Smooth muscle cell (in vitro differentiated cells): ENCODE data around the gene WRAP53. TPM values are rescaled to one million over a fixed set of nuclear protein-coding genes. Genes with fewer than 3 reads are reported as not detected.

Experiments used
- DNase-seq: peaks from one replicate; lab custom pipeline; 2025; ENCODE audit not compliant: unreplicated experiment; lab: John Stamatoyannopoulos, UW
- H2AFZ ChIP-seq: fragments of 200-600 bp; sonication (generic); 2 replicates; pipeline ENCODE4 v1.6.0; 2016; ENCODE audit warnings: antibody characterized with exemption, low read depth, mild to moderate bottlenecking
- H3F3A ChIP-seq: fragments of 200-600 bp; sonication (generic); 2 replicates; pipeline ENCODE4 v1.6.0; 2017; ENCODE audit warnings: antibody characterized with exemption, low read depth
- H3K27ac ChIP-seq: fragments of 200-600 bp; sonication (generic); 2 replicates; pipeline ENCODE4 v1.5.1; 2016; ENCODE audit warnings: low read depth, mild to moderate bottlenecking
- H3K27me3 ChIP-seq: fragments of 200-600 bp; sonication (generic); 2 replicates; pipeline ENCODE4 v1.6.1; 2016; ENCODE audit warnings: low read depth, mild to moderate bottlenecking
- H3K36me3 ChIP-seq: fragments of 200-600 bp; sonication (generic); 2 replicates; pipeline ENCODE4 v1.5.1; 2016; ENCODE audit warnings: low read depth
- H3K4me1 ChIP-seq: fragments of 200-600 bp; sonication (generic); 2 replicates; pipeline ENCODE4 v1.5.1; 2016; ENCODE audit warnings: low read depth
- H3K4me2 ChIP-seq: fragments of 200-600 bp; sonication (generic); 2 replicates; pipeline ENCODE4 v1.6.0; 2016; ENCODE audit warnings: mild to moderate bottlenecking
- H3K4me3 ChIP-seq: fragments of 200-600 bp; sonication (generic); 2 replicates; pipeline ENCODE4 v1.5.1; 2016; ENCODE audit warnings: mild to moderate bottlenecking
- H3K79me2 ChIP-seq: fragments of 200-600 bp; sonication (generic); 2 replicates; pipeline ENCODE4 v1.6.0; 2016; ENCODE audit warnings: low read depth, mild to moderate bottlenecking
- H3K9ac ChIP-seq: fragments of 200-600 bp; sonication (generic); 2 replicates; pipeline ENCODE4 v1.6.0; 2016; ENCODE audit warnings: low read depth
- H3K9me3 ChIP-seq: fragments of 200-600 bp; sonication (generic); replicated peaks from 2 replicates; pipeline ENCODE4 v1.5.1; 2016; ENCODE audit warnings: low read depth
- H4K20me1 ChIP-seq: fragments of 200-600 bp; sonication (generic); 2 replicates; pipeline ENCODE4 v1.6.0; 2016; ENCODE audit warnings: low read depth
- CTCF ChIP-seq: fragments of 200-600 bp; sonication (generic); IDR thresholded peaks from 2 replicates; pipeline ENCODE4 v1.5.1; 2017; ENCODE audit warnings: borderline replicate concordance, mild to moderate bottlenecking, antibody characterized with exemption; ENCODE audit not compliant: insufficient read depth, poor library complexity, severe bottlenecking
- WGBS: methylation state at CpG from one replicate; pipeline ENCODE4 v1.1.7; 2016; ENCODE audit warnings: low lambda C conversion rate; 5-methylcytosine and 5-hydroxymethylcytosine counted together
- polyA plus RNA-seq: library from polyadenylated mRNA; unstranded; fragments of >200 nt; fragmentation: Nextera tagmentation; extraction: Ambion mirVana; gene quantifications from 2 replicates; pipeline ENCODE4 v1.2.1, GENCODE V29; 2016
- total RNA-seq: library from RNA; depleted of rRNA; stranded (reverse); fragments of >200 nt; gene quantifications from 2 replicates; pipeline ENCODE4 v1.2.3, GENCODE V29; 2014

The WRAP53 gene
- total and polyA plus RNA-seq, 2 experiments from 2014 or later = 8.2 to 17.1 TPM

DNA sequence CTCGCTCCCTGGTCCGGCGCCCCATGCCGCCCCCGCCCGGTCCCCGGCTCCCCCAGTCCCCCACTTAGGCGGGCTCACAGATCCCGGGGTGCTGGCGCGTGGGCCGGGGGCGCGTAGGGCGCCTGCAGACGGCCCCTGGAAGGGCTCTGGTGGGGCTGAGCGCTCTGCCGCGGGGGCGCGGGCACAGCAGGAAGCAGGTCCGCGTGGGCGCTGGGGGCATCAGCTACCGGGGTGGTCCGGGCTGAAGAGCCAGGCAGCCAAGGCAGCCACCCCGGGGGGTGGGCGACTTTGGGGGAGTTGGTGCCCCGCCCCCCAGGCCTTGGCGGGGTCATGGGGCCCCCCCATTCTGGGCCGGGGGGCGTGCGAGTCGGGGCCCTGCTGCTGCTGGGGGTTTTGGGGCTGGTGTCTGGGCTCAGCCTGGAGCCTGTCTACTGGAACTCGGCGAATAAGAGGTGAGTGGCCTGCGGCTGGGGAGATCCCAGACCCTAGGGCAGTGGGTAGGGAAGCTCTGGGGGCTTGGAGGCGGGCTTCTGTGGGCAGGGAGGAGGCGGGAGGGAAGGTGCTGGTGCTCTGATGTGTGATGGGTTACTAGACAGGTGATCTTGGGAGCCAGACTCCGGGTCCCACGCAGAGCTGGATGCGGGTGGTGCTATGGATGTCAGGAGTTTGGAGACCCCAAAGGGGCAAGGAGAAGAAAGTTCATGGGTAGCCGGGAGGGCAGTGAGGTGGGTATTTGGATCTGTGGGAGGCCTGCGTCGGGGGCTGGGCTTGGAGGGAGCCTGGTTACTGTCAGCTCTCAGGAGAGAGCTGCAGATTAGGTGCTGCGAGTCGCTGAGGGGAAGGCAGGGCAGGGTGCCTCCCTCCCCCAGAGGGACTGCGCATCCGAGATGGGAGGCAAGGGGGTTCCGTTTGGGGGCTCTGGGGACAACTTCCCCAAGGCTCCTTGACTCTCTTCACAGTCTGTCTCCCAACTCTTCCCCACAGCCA, 17.3 kb downstream of the WRAP53 start:
- H2AFZ ChIP-seq = peak overlapping the region; percentile 71
- DNase-seq = no peak
- H3K4me1 ChIP-seq = peaks cover 22% of the 10 kb centered on the region
- no peaks in the 10 kb centered on the region for H3K9me3 ChIP-seq
- no peak overlapping the region for H3K27ac ChIP-seq
- no peak for TF ChIP-seq CTCF
- no peaks in the 10 kb centered on the region for H3K27me3 ChIP-seq
- no peaks in the 10 kb centered on the region for H3K79me2 ChIP-seq
- peak overlapping the region; percentile 32 for H3K9ac ChIP-seq
- H4K20me1 ChIP-seq = no peaks in the 10 kb centered on the region
- peak overlapping the region; percentile 88 for H3K4me2 ChIP-seq
- H3K36me3 ChIP-seq = no peaks in the 10 kb centered on the region
- peak overlapping the region; percentile 61 for H3K4me3 ChIP-seq
- H3F3A ChIP-seq = no peaks in the 10 kb centered on the region
- WGBS = 10% methylated on average over 2 of the region's 50 CpGs

GRCh38 chr17:7706631-7707354, 18.5 kb downstream of the WRAP53 start:
- Histone ChIP-seq H4K20me1 (no peaks in the 10 kb centered on the region), H3K79me2 (no peaks in the 10 kb centered on the region), H3K9ac (no peak overlapping the region), H3K9me3 (no peaks in the 10 kb centered on the region), H3K4me3 (no peak overlapping the region), H3K4me2 (peak overlapping the region; percentile 88), H3K27ac (no peak overlapping the region), H2AFZ (no peak overlapping the region), H3F3A (no peaks in the 10 kb centered on the region), H3K4me1 (peaks cover 22% of the 10 kb centered on the region), H3K27me3 (peaks cover 9% of the 10 kb centered on the region), H3K36me3 (no peaks in the 10 kb centered on the region)
- no peak for TF ChIP-seq CTCF
- WGBS = 70% methylated on average over 3 of the region's 3 CpGs
- DNase-seq = no peak

GRCh38 chr17:7707446-7707845, 19.2 kb downstream of the WRAP53 start:
- Histone ChIP-seq H3K27me3 (peaks cover 15% of the 10 kb centered on the region), H3K27ac (no peak overlapping the region), H3K4me2 (no peak overlapping the region), H3K79me2 (no peaks in the 10 kb centered on the region), H3K4me3 (no peak overlapping the region), H3F3A (no peaks in the 10 kb centered on the region), H3K9ac (no peak overlapping the region), H3K36me3 (no peaks in the 10 kb centered on the region), H2AFZ (no peak overlapping the region), H3K9me3 (no peaks in the 10 kb centered on the region), H4K20me1 (no peaks in the 10 kb centered on the region), H3K4me1 (peaks cover 23% of the 10 kb centered on the region)
- WGBS = 90% methylated on average over 9 of the region's 9 CpGs
- no peak for DNase-seq
- TF ChIP-seq CTCF = no peak
